ENCODE measurements around the gene ZNF367.
"Not testable (repeated sequence)": the region's sequence is repeated elsewhere in the genome, so short reads cannot be mapped to it uniquely, and the experiment has no call there.

ZNF367 gene

DNA sequence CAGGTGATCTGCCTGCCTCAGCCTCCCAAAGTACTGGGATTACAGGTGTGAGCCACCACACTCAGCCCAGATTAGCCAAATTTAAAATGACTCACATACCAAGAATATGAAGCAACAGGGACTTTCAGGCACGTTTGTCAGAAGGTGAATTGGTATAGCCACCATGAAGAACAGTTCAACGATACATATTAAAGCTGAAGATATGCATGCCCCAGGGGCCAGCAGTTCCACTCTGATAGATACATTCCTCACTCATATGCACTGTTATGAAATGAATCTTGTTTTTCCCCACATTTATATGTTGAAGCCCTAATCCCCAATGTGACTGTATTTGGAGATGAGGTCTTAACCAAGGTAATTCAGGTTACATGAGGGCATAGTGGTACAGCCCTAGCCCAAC is 57.2 kb downstream of the ZNF367 start:
- no peak for DNase-seq (ENCODE audit: low read depth)
- H3K4me3 ChIP-seq (ENCODE audit: low read length): no peak overlapping the region
- TF ChIP-seq, protein P1, sequence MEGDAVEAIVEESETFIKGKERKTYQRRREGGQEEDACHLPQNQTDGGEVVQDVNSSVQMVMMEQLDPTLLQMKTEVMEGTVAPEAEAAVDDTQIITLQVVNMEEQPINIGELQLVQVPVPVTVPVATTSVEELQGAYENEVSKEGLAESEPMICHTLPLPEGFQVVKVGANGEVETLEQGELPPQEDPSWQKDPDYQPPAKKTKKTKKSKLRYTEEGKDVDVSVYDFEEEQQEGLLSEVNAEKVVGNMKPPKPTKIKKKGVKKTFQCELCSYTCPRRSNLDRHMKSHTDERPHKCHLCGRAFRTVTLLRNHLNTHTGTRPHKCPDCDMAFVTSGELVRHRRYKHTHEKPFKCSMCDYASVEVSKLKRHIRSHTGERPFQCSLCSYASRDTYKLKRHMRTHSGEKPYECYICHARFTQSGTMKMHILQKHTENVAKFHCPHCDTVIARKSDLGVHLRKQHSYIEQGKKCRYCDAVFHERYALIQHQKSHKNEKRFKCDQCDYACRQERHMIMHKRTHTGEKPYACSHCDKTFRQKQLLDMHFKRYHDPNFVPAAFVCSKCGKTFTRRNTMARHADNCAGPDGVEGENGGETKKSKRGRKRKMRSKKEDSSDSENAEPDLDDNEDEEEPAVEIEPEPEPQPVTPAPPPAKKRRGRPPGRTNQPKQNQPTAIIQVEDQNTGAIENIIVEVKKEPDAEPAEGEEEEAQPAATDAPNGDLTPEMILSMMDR (conservative IDR thresholded peaks at IDR 0.05; ENCODE audit: low read depth, low read length): no peak

DNA sequence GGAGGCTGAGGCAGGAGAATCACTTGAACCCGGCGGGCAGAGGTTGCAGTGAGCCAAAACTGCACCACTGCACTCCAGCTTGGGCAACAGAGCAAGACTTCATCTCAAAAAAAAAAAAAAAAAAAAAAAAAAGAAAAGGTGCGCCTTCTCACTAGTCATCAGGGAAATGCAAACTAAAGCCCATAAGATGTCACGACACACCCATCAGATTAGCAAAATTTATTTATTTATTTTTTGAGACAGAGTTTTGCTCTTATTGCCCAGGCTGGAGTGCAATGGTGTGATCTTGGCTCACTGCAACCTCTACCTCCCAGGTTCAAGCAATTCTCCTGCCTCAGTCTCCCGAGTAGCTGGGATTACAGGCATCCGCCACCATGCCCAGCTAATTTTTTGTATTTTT is 57.6 kb downstream of the ZNF367 start:
- not testable (repeated sequence) for H3K4me3 ChIP-seq (ENCODE audit: low read length); DNase-seq (ENCODE audit: low read depth)

DNA sequence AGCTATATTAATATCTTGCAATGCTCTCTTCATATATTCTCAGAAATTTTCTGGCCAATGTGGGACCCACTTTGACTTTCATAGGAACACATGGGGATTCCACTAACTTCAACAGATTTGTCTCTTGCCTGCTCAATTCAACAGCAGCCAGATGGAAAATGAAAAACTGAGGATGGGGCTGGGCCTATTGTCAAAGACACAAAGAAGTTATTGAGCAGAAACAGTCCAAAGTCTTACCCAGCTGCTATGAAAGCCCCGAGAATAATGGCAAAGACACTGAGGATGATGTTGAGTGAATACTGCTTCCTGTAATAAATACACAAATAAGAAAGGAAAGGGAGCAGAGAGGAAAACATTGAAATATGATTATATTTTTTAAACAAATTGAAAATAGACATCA is 67.3 kb downstream of the ZNF367 start:
- no peak overlapping the region for H3K4me3 ChIP-seq (ENCODE audit: low read length)
- no peak for DNase-seq (ENCODE audit: low read depth)
- TF ChIP-seq, protein P1 (conservative IDR thresholded peaks at IDR 0.05; ENCODE audit: low read depth, low read length): no peak

DNA sequence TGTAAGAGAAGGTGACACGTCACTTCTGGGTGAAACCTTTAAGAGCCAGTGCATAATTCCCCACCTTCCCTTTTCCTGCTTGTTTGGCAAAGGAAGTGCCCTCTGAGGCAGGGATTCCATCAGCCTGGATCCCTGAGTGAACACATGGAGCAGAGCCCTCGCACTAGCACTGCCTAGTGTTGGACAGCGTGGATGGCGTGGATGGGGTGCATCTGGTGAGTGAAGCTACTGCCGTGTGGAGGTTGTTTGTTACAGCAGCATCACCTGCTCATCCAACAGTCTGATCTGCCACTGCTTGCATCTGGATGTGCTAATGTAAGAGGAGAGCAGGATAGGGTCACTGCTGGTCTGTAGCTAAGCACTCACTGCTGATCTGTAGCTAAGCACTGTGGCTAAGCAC is 69.9 kb downstream of the ZNF367 start:
- no peak overlapping the region for H3K4me3 ChIP-seq (ENCODE audit: low read length)
- no peak for DNase-seq (ENCODE audit: low read depth)
- TF ChIP-seq, protein P1 (conservative IDR thresholded peaks at IDR 0.05; ENCODE audit: low read depth, low read length): no peak

DNA sequence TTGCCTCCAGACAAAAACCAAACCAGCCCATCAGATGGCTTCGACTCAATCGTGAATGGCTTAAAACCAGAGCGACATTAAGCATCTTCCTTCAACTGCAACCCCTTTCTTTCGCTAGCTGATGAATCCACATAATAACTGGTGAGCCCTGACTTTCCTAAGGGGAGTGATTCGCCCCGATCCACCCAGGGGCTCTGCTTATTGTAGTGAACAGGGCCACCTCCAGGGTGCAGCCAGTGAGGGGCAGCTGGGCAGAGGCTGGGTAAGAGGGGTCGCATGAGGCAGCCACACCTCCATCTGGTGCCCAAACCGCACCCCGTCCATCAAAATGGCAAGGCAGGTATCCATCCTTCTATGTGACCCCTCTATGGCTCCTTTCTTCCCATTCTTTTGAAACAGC is 72.6 kb downstream of the ZNF367 start:
- TF ChIP-seq, protein P1 (conservative IDR thresholded peaks at IDR 0.05; ENCODE audit: low read depth, low read length): no peak

DNA sequence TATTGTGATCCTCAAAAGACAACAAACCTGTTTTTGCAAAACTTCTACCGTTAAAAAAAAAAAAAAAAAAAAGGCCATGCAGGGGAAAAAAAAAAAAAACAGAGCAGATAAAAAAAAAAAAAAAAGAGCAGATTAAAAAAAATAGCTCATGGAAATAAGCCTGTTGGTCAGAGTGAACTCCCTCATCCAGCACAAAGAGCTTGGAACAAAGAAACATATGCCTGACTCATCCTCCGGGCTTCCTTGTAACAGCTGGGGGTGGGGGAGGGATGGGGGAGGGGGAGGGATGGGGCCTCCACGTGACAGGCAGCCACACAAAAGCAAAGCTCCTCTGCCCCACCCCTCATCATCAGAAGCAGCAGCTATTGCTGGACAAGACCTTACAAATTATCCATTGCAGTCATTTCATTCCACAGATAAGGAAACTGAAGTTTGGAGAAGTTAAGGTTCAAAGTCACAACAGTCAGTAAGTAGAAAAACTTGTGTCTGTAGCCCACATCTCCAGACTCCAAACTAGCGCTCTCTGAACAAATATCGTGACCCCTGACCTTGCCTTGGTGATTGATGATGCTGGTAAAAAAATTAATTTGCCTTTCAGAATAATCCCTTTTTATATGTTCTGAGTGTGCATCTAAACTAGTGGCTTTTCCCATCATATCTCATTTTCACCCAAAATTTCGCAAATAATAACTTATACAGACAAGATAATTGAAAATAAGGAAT is 73.6 kb downstream of the ZNF367 start:
- H3K4me3 ChIP-seq (ENCODE audit: low read length): no peak overlapping the region
- TF ChIP-seq, protein P1 (conservative IDR thresholded peaks at IDR 0.05; ENCODE audit: low read depth, low read length): no peak
- DNase-seq (ENCODE audit: low read depth): peak; percentile 91

More for the DNA sequence above, 72.6 kb downstream of the ZNF367 start:
- DNase-seq (ENCODE audit: low read depth): no peak
- H3K4me3 ChIP-seq (ENCODE audit: low read length): no peak overlapping the region

DNA sequence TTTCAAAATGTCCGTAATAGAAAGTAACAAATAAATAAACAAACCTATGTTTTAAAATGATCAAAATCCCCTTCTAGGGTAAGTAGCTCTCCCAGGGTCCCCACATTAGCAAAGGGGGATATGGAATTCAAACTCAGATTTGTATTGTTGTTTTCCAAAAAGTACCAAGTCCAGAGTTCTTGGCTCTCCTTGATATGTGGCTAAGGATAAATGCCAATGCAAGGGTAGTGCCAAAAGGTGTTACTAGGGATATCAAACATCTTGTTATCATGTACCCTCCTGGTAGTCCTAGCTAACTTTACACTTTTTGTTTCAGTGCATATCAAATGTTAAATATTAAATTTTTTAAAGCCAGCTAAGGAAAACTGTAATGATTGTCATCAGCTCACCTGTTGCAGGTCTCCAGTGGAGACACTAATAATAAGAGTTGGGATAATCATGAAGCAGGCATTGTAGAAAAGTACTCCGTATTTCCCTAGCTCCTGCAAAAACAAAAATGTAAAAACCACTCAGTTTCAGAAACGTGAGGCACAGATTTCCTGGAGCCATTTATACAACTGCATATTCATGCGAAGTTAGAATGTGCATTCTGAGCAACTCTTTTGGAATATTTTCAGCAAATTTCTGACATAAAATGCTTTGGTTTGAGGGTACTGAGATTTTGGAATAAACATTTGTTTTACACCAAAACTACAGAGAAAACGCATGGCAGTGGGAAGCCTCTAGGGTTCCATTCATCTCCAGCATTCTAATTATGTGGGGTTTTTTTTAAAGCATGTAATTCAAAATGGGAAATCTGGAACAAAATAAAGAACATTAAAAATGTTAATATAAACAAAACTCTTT is 74.4 kb downstream of the ZNF367 start:
- no peak overlapping the region for H3K4me3 ChIP-seq (ENCODE audit: low read length)
- no peak for DNase-seq (ENCODE audit: low read depth)
- TF ChIP-seq, protein P1 (conservative IDR thresholded peaks at IDR 0.05; ENCODE audit: low read depth, low read length): no peak

Data from retinal pigment epithelial cell (primary cell).